HG03469 (cell line): Measurements from ENCODE around the gene DHRS13.
"Not testable (repeated sequence)": the region's sequence is repeated elsewhere in the genome, so short reads cannot be mapped to it uniquely, and the experiment has no call there.

Source experiments
- ATAC-seq: cut with Tn5 transposase; IDR thresholded peaks from one replicate; pipeline ENCODE4 v1.9.1; 2021; ENCODE audit warnings: mild to moderate bottlenecking, moderate library complexity, moderate number of reproducible peaks; ENCODE audit not compliant: unreplicated experiment

Gene DHRS13

DNA sequence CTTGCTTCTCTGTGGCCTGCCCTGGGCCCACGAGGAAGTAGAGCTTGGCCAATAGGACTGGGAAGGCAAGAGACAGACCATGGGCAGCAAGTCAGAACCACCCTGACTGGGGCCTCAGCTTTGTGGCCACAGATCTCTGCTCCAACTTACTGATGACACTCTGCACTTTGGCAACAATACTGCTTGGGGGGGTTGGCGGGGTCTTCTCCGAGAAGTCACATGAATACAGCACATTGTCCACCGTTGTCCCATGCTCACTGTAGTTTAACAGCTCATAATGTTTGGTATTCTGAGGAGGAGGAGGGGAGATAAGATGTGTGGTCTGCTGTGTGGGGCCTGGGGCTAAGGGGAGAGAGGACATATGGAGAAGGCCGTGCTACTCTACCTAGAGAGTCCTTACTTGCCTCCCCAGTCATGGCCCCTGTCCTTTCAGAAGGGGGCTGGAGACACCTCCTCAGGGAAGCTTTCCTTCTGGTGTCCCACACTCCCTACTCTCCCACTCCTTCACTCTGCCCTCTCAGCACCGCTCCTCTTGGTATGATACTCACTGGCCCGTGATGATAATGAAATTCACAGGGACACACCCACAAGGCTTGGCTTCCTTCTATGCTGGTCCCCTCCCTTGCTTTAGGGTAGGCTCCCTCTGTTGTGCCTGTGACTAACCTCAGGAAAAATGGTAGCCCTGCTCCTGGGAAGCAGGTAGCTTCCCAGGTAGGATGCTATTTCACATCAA lies 4.0 kb upstream of the DHRS13 start:
- ATAC-seq, result no peak

GRCh38 chr17:28906276-28906675 lies 3.4 kb upstream of the DHRS13 start:
- no peak for ATAC-seq

DNA sequence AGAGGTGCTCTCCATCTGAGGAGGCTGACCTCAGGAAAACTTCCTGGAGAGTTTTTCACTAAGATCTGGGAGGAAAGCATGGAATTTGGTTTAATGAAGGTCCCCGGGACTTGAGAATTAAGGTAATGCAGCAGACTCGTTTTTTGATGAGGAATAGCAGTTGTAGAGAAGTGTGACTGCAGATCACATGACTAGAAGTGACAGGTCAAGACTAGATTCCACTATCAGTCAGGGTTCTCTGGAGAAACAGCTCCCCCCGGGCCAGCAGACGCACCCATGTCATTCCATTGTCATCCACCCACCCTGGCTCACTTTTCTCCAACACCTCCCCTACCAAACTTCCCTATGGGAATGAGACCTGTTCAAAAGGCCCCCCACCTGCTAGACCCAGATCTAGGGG lies 1.9 kb upstream of the DHRS13 start:
- ATAC-seq, result no peak

GRCh38 chr17:28903546-28903841 lies 615 bp upstream of the DHRS13 start:
- not testable (repeated sequence) for ATAC-seq

DNA sequence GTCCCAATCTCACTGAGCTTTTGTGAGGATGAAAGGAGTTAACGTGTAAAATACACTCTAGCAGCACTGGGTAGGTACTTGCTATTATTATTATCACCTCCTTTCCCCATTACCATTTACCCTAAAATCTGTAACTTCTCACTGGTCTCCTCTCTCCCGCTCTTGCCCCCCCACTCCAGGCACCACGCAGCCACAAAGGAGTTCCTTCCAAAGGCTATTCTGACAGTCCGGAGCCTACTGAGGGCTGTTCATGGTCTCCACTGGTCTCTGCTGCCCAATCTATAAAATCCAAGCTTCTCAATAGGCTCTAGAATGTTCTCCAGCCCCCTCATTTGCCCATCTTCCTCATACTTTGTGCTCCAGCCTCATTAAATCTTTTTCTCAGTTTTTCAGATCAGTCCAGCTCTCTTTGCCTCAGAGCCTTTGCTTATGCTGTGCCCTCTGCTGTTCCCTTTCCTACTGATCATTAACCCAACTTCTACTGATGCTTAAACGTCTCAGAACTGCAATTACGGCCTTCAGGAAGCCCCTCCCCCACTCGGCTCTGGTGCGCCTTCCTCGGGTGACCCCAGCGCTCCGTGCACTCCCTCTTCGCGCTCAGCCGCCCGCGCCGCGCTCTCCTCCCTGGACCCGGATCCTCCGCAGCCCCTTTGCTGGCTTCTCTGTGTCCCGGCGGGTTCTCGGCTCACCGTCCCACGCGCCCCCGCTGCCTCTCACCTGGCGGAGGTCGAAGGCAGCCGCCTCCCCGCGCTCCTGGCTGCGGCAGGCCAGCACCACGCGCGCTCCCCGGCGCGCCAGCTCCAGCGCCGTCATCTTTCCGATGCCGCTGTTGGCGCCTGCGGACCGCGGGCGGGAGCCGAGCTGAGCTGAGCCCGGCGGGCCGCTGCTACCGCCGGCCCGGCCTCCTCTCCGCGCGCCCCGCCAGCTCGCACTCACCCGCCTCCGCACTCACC lies 737 bp downstream of the DHRS13 start:
- peak; percentile 14 for ATAC-seq

- no peak for ATAC-seq
Observed at GRCh38 chr17:28900986-28901726, 1.7 kb downstream of the DHRS13 start.

DNA sequence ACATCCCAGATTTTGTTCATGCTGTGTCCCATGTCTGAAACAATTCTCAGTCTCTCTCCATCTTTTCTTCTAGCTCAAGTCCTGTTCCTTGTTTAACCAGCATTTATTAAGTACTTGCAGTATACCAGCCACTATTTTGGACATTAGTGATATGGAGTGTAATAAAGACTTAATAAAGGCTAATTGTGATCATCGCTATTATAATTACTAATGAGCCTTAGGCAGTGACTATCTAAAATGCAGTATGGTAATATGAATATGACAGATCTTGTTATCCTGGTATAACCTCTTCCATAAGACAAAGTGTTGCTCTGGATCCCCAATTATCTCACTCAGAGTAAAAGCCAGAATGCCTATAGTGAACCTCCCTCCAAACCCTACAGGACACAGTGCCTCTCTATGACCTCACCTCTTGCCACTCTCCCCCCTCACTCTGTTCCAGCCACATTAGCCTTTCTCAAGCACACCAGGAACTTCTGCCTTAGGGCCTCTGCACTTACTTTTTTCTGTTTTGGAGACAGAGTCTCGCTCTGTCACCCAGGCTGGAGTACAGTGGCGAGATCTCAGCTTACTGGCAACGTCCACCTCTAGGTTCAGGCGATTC lies 3.6 kb downstream of the DHRS13 start:
- ATAC-seq, result no peak

GRCh38 chr17:28898527-28898955 lies 4.3 kb downstream of the DHRS13 start:
- ATAC-seq, result no peak

DNA sequence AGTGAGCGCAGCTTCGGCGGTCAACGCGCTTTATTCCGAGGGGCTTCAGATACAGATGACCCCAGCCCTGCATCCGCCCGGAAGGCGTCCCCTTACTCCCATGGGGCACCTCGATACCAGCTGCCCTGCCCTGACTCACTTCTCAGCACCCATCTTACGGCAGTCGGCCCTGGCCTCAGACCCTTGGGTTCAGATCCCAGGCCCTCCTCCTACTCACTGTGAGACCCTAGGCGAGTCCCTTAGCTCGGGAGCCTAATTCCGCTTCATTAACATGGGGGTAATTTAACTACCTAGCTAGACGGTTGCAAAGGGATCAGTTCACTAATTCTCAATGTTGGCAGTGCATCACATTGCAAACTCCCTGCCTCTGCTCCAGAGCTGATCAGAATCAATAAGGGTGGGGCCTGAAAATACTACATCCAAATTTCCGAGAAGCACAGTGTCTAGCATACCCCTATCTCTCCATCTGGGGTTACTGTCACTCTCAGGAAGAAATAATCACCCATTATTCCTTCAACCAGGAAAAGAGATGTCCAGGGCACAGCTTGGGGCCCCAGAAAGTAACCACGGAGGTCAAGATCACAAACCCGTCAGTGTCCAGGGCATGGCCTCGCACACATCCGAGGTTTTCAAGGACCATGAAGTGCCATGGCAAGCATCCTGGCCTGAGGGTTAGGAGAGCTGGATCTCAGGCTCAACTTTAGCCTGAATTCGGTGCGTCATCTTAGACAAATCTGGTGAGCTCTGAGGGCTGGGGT lies 4.9 kb downstream of the DHRS13 start:
- no peak for ATAC-seq

- no peak for ATAC-seq
Observed at GRCh38 chr17:28896884-28897768, 5.8 kb downstream of the DHRS13 start, which contains the start of gene FLOT2. TSS of gene FLOT2 (minus strand) at chr17:28897733. CDS start at chr17:28897574, 159 bp downstream.

- no peak for ATAC-seq
Observed at GRCh38 chr17:28896491-28896883, 6.4 kb downstream of the DHRS13 start.

GRCh38 chr17:28895794-28896447 lies 7.0 kb downstream of the DHRS13 start:
- ATAC-seq, result no peak

DNA sequence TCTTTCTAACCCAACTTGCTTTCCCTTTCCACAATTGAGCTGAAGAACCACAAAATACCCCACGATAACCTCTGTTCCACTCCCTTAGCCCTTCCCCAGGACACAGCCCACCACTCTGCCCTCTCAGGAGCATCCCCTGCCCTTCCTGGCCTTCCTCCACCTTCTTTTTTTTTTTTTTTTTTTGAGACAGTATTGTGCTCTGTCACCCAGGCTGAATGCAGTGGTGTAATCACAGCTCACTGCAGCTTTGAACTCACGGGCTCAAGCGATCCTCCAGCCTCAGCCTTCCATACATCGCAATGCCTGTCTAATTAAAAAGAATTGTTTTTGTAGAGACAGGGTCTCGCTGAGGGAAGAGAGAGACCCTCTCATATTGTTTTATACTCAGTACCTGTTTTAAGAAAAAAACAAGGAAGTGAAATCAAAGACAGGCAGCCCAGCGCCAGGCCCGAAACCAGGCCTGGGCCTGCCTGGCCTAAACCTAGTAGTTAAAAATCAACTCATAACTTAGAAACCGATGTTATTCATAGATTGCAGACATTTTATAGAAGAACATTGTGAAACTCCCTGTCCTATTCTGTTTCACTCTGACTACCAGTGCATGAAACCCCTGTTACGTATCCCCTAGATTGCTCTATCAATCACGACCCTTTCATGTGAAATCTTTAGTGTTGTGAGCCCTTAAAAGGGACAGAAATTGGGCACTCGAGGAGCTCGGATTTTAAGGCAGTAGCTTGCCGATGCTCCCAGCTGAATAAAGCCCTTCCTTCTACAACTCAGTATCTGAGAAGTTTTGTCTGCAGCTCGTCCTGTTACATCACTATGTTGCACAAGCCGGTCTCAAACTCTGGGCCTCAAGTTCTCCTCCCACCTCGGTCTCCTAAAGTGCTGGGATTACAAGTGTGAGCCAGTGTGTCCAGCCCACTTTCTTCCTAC lies 9.4 kb downstream of the DHRS13 start:
- ATAC-seq, result not testable (repeated sequence)

DNA sequence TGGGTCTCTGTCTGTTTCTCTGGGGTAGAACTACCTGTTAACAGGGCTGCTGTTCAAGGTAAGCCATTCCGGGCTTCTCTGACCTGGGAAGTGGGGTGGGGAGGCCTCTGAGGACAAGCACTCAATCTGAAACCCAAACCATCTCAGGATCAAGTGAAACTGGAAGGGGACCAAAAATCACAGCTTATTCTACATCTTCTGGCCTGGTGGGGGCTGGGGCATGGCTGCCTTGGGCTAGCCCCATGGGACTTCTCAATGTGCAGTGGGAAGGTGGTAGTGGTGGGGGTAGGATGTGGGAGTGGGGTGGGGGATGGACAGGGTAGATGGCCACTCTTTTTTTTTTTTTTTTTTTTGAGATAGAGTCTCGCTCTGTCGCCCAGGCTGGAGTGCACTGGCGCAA lies 10.9 kb downstream of the DHRS13 start:
- ATAC-seq, result no peak

GRCh38 chr17:28891201-28891600 lies 11.7 kb downstream of the DHRS13 start:
- no peak for ATAC-seq

DNA sequence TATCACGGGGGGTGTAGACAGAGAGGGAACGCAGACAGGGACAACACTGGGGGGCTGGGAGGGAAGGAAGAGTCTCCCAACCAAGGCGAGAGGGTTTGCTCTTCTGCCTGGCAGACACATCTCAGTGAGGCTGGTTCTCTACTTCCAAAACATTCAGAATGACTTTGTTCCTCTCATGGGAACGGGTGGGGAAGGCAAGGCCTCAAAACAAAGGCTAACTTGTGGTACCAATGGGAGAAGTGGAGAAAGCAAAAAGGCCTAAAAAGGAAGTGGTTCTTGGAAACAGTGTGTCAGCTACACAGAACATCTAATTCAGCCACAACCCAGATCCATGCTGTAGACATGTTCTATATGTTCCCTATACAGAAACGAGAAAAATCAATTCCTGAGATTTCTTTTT lies 12.9 kb downstream of the DHRS13 start:
- ATAC-seq, result no peak

DNA sequence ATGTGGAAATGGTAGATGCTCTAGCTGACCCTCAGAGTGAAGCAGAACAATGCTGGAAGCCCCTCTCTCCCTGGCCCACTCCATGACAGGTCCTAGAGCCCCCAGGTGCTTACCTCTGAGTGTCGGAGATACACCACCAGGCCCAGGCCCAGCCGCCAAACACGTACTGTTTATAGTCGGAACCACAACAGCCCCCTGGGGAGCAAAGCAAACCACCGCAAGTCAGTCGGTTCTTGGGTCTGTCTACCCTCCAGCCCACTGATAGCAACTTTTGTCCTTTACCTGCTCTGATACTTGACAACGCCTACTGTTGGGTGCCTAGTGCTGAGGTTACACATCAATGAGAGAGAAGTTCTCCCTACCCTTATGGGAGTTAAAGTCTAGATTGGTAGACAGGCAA lies 14.0 kb downstream of the DHRS13 start:
- no peak for ATAC-seq
